IPS-20b (cell line): ENCODE results near the gene NVL.

Source experiments
- H3K27ac ChIP-seq: one replicate; pipeline ENCODE4 v1.5.1; 2013; ENCODE audit warnings: low read length
- H3K27me3 ChIP-seq: 2 replicates; pipeline ENCODE4 v1.6.1; 2013; ENCODE audit warnings: mild to moderate bottlenecking, low read length, inconsistent platforms; ENCODE audit not compliant: insufficient read depth
- H3K36me3 ChIP-seq: 2 replicates; pipeline ENCODE4 v1.6.1; 2013; ENCODE audit warnings: low read depth, mild to moderate bottlenecking, inconsistent platforms, low read length, moderate library complexity; ENCODE audit not compliant: insufficient read depth
- H3K4me1 ChIP-seq: 2 replicates; pipeline ENCODE4 v1.6.1; 2013; ENCODE audit warnings: mild to moderate bottlenecking, control low read depth, inconsistent platforms, low read length, moderate library complexity; ENCODE audit not compliant: insufficient read depth
- H3K4me3 ChIP-seq: 2 replicates; pipeline ENCODE4 v1.5.1; 2013; ENCODE audit warnings: mild to moderate bottlenecking, low read length, inconsistent platforms
- H3K9ac ChIP-seq: 2 replicates; pipeline ENCODE4 v1.6.1; 2013; ENCODE audit warnings: low read depth, mild to moderate bottlenecking, inconsistent platforms, low read length, moderate library complexity
- H3K9me3 ChIP-seq: 2 replicates; pipeline ENCODE4 v1.6.1; 2013; ENCODE audit warnings: mild to moderate bottlenecking, low read depth, low read length, inconsistent platforms; ENCODE audit not compliant: insufficient read depth

NVL gene

DNA sequence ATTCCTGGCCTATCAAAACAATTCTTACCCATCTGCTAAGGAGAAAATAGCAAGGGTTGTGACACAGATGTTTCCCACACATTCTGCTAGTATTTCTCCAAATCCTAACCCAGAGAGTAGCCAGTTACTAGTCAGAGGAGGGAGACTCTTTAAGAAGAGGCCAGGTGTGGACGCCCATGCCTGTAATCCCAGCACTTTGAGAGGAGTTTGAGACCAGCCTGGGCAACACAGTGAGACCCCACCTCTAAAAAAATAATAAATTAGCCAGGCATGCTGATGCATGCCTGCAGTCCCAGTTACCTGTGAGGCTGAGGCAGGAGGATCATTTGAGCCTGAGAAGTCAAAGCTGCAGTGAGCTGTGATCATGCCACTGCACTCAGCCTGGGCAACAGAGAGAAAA is 28.6 kb downstream of the NVL start:
- Histone ChIP-seq H3K9me3 (no peaks in the 10 kb centered on the region), H3K9ac (no peak overlapping the region), H3K4me1 (no peaks in the 10 kb centered on the region), H3K36me3 (peaks cover 97% of the 10 kb centered on the region), H3K27ac (no peak overlapping the region), H3K4me3 (no peak overlapping the region), H3K27me3 (no peaks in the 10 kb centered on the region)

DNA sequence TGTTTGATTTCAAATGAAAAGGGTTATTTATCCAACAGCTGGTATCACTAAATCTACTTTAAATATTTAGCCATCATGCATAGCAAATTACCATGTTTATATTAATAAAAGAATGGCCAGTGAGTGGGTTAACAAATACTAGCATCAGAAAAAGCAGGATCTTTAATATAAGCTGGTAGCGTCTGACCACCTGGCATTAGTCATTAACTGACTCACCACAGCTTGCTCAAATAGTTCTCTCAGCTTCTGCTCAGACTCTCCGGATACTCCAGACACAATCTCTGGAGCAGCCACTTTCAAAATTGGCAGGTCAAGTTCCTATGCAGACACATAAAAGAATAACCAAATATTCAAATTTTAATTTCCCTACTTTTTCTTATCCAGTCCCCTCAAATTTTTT is 29.6 kb downstream of the NVL start:
- Histone ChIP-seq H3K36me3 (peaks cover 99% of the 10 kb centered on the region), H3K4me3 (no peak overlapping the region), H3K27me3 (no peaks in the 10 kb centered on the region), H3K9me3 (no peaks in the 10 kb centered on the region), H3K27ac (no peak overlapping the region), H3K4me1 (no peaks in the 10 kb centered on the region), H3K9ac (no peak overlapping the region)

- Histone ChIP-seq H3K9ac (no peak overlapping the region), H3K4me1 (no peaks in the 10 kb centered on the region), H3K27me3 (no peaks in the 10 kb centered on the region), H3K4me3 (no peak overlapping the region), H3K36me3 (peaks cover 98% of the 10 kb centered on the region), H3K27ac (no peak overlapping the region), H3K9me3 (no peaks in the 10 kb centered on the region)
These were observed 31.3 kb downstream of the NVL start for GRCh38 chr1:224298346-224299330.

- Histone ChIP-seq H3K27me3 (no peaks in the 10 kb centered on the region), H3K4me1 (no peaks in the 10 kb centered on the region), H3K9me3 (no peaks in the 10 kb centered on the region), H3K27ac (no peak overlapping the region), H3K4me3 (no peak overlapping the region), H3K36me3 (peaks cover 90% of the 10 kb centered on the region), H3K9ac (no peak overlapping the region)
These were observed 35.2 kb downstream of the NVL start for GRCh38 chr1:224294775-224295174.

- Histone ChIP-seq H3K27ac (no peak overlapping the region), H3K4me1 (peaks cover 3% of the 10 kb centered on the region; the same call in 1 of the 2 replicates), H3K36me3 (peaks cover 82% of the 10 kb centered on the region), H3K4me3 (no peak overlapping the region), H3K9ac (no peak overlapping the region), H3K27me3 (no peaks in the 10 kb centered on the region), H3K9me3 (no peaks in the 10 kb centered on the region)
These were observed 37.6 kb downstream of the NVL start for GRCh38 chr1:224292419-224292818.

DNA sequence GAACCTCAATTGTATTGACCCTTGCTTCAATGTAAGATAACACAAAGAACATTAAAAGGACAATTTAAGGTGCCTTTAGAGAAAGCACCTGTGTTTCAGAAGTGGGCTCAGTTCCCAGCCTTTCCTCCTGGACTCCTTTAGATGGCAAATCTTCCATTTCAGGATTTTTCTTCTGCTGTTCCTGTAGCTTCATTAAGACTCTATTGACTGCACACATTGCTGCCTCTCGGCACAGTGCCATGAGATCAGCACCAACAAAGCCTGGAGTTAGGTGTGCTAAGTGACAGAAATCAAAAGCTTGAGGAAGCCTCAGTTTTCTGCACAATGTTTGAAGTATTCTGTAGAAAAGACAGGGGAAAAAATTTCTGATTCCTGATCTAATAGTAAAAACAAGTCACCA is 40.6 kb downstream of the NVL start:
- Histone ChIP-seq H3K9me3 (no peaks in the 10 kb centered on the region), H3K36me3 (peaks cover 80% of the 10 kb centered on the region), H3K9ac (no peak overlapping the region), H3K4me1 (peaks cover 4% of the 10 kb centered on the region; the same call in 1 of the 2 replicates), H3K27ac (no peak overlapping the region), H3K4me3 (no peak overlapping the region), H3K27me3 (no peaks in the 10 kb centered on the region)

DNA sequence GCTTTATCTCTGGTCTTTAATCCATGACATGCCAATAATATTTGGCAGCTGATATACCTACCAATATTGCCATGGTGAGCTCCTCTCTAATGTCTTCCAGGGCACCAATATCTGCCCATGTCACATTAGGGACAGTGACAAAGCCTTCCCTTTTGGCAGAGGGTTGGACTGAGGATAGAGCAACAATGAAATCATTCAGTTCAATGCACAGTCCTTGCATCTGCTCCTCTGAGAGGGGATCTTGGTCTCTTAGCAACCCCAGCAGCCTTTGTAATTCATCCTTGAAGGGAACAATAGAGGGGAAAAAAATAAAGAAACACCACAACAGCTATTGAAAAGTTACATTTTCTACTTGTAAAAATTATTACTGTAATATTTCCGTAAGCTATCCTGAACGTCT is 42.3 kb downstream of the NVL start:
- Histone ChIP-seq H3K4me1 (peaks cover 4% of the 10 kb centered on the region; the same call in 1 of the 2 replicates), H3K4me3 (peak overlapping the region; percentile 44; the same call in 1 of the 2 replicates), H3K9ac (no peak overlapping the region), H3K9me3 (no peaks in the 10 kb centered on the region), H3K27me3 (no peaks in the 10 kb centered on the region), H3K27ac (no peak overlapping the region), H3K36me3 (peaks cover 81% of the 10 kb centered on the region)

GRCh38 chr1:224282140-224282539 is 47.8 kb downstream of the NVL start:
- Histone ChIP-seq H3K4me3 (no peak overlapping the region), H3K9ac (no peak overlapping the region), H3K4me1 (no peaks in the 10 kb centered on the region), H3K27ac (no peak overlapping the region), H3K36me3 (peaks cover 80% of the 10 kb centered on the region), H3K27me3 (no peaks in the 10 kb centered on the region), H3K9me3 (no peaks in the 10 kb centered on the region)

DNA sequence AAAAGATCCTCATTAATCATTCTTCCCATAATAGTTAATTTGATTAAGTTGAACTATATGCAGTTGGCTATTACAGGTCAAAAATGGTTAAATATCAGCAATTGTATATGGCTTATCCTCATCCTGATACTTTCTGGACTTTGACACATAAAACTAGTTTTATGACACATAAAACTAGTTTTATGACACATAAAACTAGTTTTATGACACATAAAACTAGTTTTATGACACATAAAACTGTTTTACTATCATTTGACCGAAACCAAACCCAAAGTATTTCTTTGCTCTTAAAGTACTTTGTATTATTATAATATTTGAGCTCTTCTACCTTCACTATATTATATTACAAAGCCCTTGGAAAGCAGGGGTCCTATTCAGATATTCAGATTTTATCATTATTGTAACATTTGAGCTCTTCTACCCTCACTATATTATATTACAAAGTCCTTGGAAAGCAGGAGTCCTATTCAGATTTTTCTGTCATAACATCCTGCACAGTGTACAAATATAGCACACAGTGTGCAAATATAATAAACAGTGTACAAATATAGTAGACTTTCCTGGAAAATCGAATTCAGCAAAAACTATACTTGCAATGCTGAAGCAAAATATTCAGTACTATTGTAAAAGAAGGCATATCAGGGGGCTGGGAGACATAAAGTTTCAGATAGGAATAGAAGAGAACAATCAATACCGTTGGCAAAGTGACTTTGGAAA is 53.0 kb downstream of the NVL start:
- peaks cover 60% of the 10 kb centered on the region for H3K36me3 ChIP-seq
- H3K9me3 ChIP-seq: no peaks in the 10 kb centered on the region
- no peak overlapping the region for H3K9ac ChIP-seq
- no peaks in the 10 kb centered on the region for H3K27me3 ChIP-seq
- no peak overlapping the region for H3K4me3 ChIP-seq
- H3K4me1 ChIP-seq: no peaks in the 10 kb centered on the region
- H3K27ac ChIP-seq: no peak overlapping the region

- H3K27me3 ChIP-seq: no peaks in the 10 kb centered on the region
- H3K36me3 ChIP-seq: peaks cover 55% of the 10 kb centered on the region
- H3K9ac ChIP-seq: no peak overlapping the region
- no peaks in the 10 kb centered on the region for H3K9me3 ChIP-seq
- no peak overlapping the region for H3K27ac ChIP-seq
- no peak overlapping the region for H3K4me3 ChIP-seq
- H3K4me1 ChIP-seq: no peaks in the 10 kb centered on the region
These were observed 54.9 kb downstream of the NVL start for GRCh38 chr1:224274970-224275626.

DNA sequence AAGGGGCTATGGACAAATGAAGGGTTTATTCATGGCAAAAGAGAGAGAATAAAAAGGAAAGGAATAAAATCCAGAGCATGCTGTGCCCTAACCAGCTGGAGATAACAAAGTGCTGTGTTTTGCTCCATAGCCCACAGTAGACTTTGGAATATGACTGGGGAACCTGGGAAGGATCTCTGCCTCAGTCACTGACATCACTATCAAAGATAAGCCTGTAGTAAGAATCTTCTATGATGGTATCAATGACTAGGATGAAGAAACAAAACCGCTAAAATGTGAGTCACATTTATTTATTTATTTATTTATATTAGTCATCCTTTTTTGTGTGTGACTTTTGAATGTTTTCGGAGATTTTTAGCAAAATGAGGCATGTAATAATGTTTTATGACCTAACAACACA is 56.3 kb downstream of the NVL start:
- no peaks in the 10 kb centered on the region for H3K4me1 ChIP-seq
- H3K9me3 ChIP-seq: no peaks in the 10 kb centered on the region
- H3K36me3 ChIP-seq: peaks cover 55% of the 10 kb centered on the region
- no peak overlapping the region for H3K9ac ChIP-seq
- H3K27me3 ChIP-seq: no peaks in the 10 kb centered on the region
- H3K27ac ChIP-seq: no peak overlapping the region
- no peak overlapping the region for H3K4me3 ChIP-seq
